Naive thymus-derived CD4-positive, alpha-beta T cell (primary cell): Measurements from ENCODE around the gene SPAG16. TPM values are rescaled to one million over a fixed set of nuclear protein-coding genes. Genes with fewer than 3 reads are reported as not detected.

ENCODE experiments used
- ATAC-seq: fragments of 150-1000 bp; cut with Tn5 transposase; 2 replicates; pipeline ENCODE4 v1.10.0; 2021; ENCODE audit warnings: mild to moderate bottlenecking, moderate library complexity
- CTCF ChIA-PET: fragments of 350-600 bp; sonication (Branson Sonifier 250); formaldehyde crosslinking; loops from one replicate; lab custom pipeline; 2021; ENCODE audit warnings: antibody characterized with exemption; lab: Charles Lee
- POLR2A ChIA-PET: fragments of 350-600 bp; sonication (Branson Sonifier 250); formaldehyde crosslinking; loops from one replicate; lab custom pipeline; 2021; ENCODE audit warnings: antibody characterized with exemption, inconsistent platforms; lab: Charles Lee
- DNase-seq, 9 donors: peaks; one replicate each; pipeline versions ENCODE4 v3.0.0 to v3.0.0-alpha.2; 2020 to 2022; ENCODE audit warnings: mixed read lengths in 1 of 9
- H3K27ac ChIP-seq: one replicate; pipeline ENCODE4 v1.7.0; 2013; ENCODE audit warnings: mild to moderate bottlenecking, low read depth, low read length, moderate library complexity
- H3K27me3 ChIP-seq, 2 donors: one replicate each; pipeline ENCODE4 v1.7.0; 2013; ENCODE audit warnings: low read length in 2 of 2, mild to moderate bottlenecking in 2 of 2, moderate library complexity in 2 of 2; ENCODE audit not compliant: control insufficient read depth in 2 of 2, insufficient read depth in 2 of 2
- H3K36me3 ChIP-seq, 3 experiments: 1 replicate in 2 of 3; 2 replicates in 1 of 3; pipeline ENCODE4 v1.7.0; 2013; ENCODE audit warnings: low read length in 3 of 3, mild to moderate bottlenecking in 3 of 3, moderate library complexity in 1 of 3; ENCODE audit not compliant: insufficient read depth in 3 of 3, control insufficient read depth in 2 of 3
- H3K4me1 ChIP-seq, 2 donors: one replicate each; pipeline ENCODE4 v1.7.0; 2013; ENCODE audit warnings: low read length in 2 of 2, mild to moderate bottlenecking in 2 of 2, moderate library complexity in 1 of 2; ENCODE audit not compliant: control insufficient read depth in 2 of 2, insufficient read depth in 2 of 2
- H3K4me3 ChIP-seq: 2 replicates; pipeline ENCODE4 v1.7.0; 2013; ENCODE audit warnings: mild to moderate bottlenecking, low read length
- H3K9me3 ChIP-seq, 3 experiments: 1 replicate in 2 of 3; 2 replicates in 1 of 3; pipeline ENCODE4 v1.7.0; 2013; ENCODE audit warnings: low read length in 3 of 3; ENCODE audit not compliant: control insufficient read depth in 2 of 3
- H3K27ac Mint-ChIP-seq, 9 donors: one replicate each; pipeline ENCODE4 v1.8.0; 2020 to 2022; ENCODE audit warnings: mixed read lengths in 9 of 9, mild to moderate bottlenecking in 8 of 9, moderate library complexity in 5 of 9, inconsistent platforms in 2 of 9
- H3K27me3 Mint-ChIP-seq, 5 donors: one replicate each; pipeline ENCODE4 v1.8.0; 2021 to 2022; ENCODE audit warnings: mixed read lengths in 5 of 5, mild to moderate bottlenecking in 1 of 5
- H3K36me3 Mint-ChIP-seq, 5 donors: one replicate each; pipeline ENCODE4 v1.8.0; 2020 to 2022; ENCODE audit warnings: mixed read lengths in 5 of 5, mild to moderate bottlenecking in 3 of 5, inconsistent platforms in 1 of 5
- H3K4me1 Mint-ChIP-seq, 7 donors: one replicate each; pipeline ENCODE4 v1.8.0; 2020 to 2022; ENCODE audit warnings: mixed read lengths in 7 of 7, mild to moderate bottlenecking in 3 of 7, inconsistent platforms in 1 of 7
- H3K4me3 Mint-ChIP-seq, 10 donors: one replicate each; pipeline ENCODE4 v1.8.0; 2020 to 2022; ENCODE audit warnings: mild to moderate bottlenecking in 10 of 10, mixed read lengths in 10 of 10, moderate library complexity in 6 of 10, inconsistent platforms in 2 of 10
- H3K9me3 Mint-ChIP-seq, 11 donors: one replicate each; pipeline ENCODE4 v1.8.0; 2020 to 2022; ENCODE audit warnings: mixed read lengths in 11 of 11, mild to moderate bottlenecking in 4 of 11, inconsistent platforms in 1 of 11, moderate library complexity in 1 of 11
- intact Hi-C, 2 donors: fragments of 100-400 bp; cut with micrococcal nuclease; formaldehyde crosslinking; loops; one replicate each; pipeline ENCODE4 v1.15.1; 2023
- polyA plus RNA-seq, 2 donors: library from polyadenylated mRNA; unstranded; fragments of 300-500 nt; fragmentation: Illumina TruSeq; gene quantifications; one replicate each; pipeline ENCODE4 v1.2.3, GENCODE V29; 2021
- total RNA-seq, 6 experiments: library from RNA in 5 of 6; stranded (reverse) in 5 of 6; gene quantifications; 1 replicate in 5 of 6; 2 replicates in 1 of 6; pipeline ENCODE4 v1.2.3 and lab custom pipeline; 2021 to 2026

Gene SPAG16
- total and polyA plus RNA-seq, 7 experiments from 2014 or later, result 4.7 to 20.2 (median 7.4) TPM

- DNase-seq (no peak), ATAC-seq (no peak)
- no peaks in the 10 kb centered on the region for H3K4me1 ChIP-seq
- Mint-ChIP-seq H3K27me3 (no peaks in the 10 kb centered on the region), H3K27ac (peak overlapping the region in 2 of 9 donors; percentile 60 to 76), H3K4me1 (peaks cover 0 to 4% (median 0%) of the 10 kb centered on the region in 7 donors), H3K4me3 (no peak overlapping the region), H3K36me3 (peaks cover 5 to 47% (median 38%) of the 10 kb centered on the region in 5 donors), H3K9me3 (no peaks in the 10 kb centered on the region)
- ChIA-PET POLR2A (no interaction called here), CTCF (no interaction called here)
- H3K4me3 ChIP-seq, result no peak overlapping the region
- H3K36me3 ChIP-seq, result peaks cover 0 to 9% (median 0%) of the 10 kb centered on the region in 3 experiments
- no peak overlapping the region for H3K27ac ChIP-seq
- intact Hi-C loops, result no loop called here
- H3K9me3 ChIP-seq, result no peaks in the 10 kb centered on the region
- no peaks in the 10 kb centered on the region for H3K27me3 ChIP-seq
Measured at GRCh38 chr2:213296270-213296669, 12.0 kb downstream of the SPAG16 start.

GRCh38 chr2:213306316-213306942 is 22.2 kb downstream of the SPAG16 start:
- no peak overlapping the region for H3K4me3 Mint-ChIP-seq
- DNase-seq (no peak), ATAC-seq (no peak)
- Histone ChIP-seq H3K27me3 (no peaks in the 10 kb centered on the region), H3K27ac (no peak overlapping the region), H3K4me3 (no peak overlapping the region), H3K4me1 (no peaks in the 10 kb centered on the region), H3K36me3 (peaks cover 0 to 14% (median 0%) of the 10 kb centered on the region in 3 experiments), H3K9me3 (peaks cover 0 to 14% (median 5%) of the 10 kb centered on the region in 3 experiments)
- intact Hi-C loops, result no loop called here
- ChIA-PET POLR2A (no interaction called here), CTCF (no interaction called here)
- no peaks in the 10 kb centered on the region for H3K27me3 Mint-ChIP-seq
- peak overlapping the region in 1 of 9 donors; percentile 23 for H3K27ac Mint-ChIP-seq
- H3K36me3 Mint-ChIP-seq, result peaks cover 27 to 76% (median 62%) of the 10 kb centered on the region in 5 donors
- no peaks in the 10 kb centered on the region for H3K4me1 Mint-ChIP-seq
- H3K9me3 Mint-ChIP-seq, result peaks cover 3 to 35% (median 23%) of the 10 kb centered on the region in 11 donors

- H3K9me3 Mint-ChIP-seq, result peaks cover 0 to 4% (median 0%) of the 10 kb centered on the region in 11 donors
- H3K4me1 Mint-ChIP-seq, result peaks cover 0 to 7% (median 0%) of the 10 kb centered on the region in 7 donors
- POLR2A ChIA-PET, result no interaction called here
- H3K4me1 ChIP-seq, result no peaks in the 10 kb centered on the region
- H3K27ac Mint-ChIP-seq, result no peak overlapping the region
- ATAC-seq (no peak), DNase-seq (no peak)
- H3K4me3 Mint-ChIP-seq, result no peak overlapping the region
- CTCF ChIA-PET, result no interaction called here
- H3K36me3 Mint-ChIP-seq, result peaks cover 7 to 53% (median 43%) of the 10 kb centered on the region in 5 donors
- H3K36me3 ChIP-seq, result peaks cover 0 to 12% (median 0%) of the 10 kb centered on the region in 3 experiments
- H3K27me3 Mint-ChIP-seq, result no peaks in the 10 kb centered on the region
- intact Hi-C loops, result no loop called here
- no peaks in the 10 kb centered on the region for H3K9me3 ChIP-seq
- H3K27ac ChIP-seq, result no peak overlapping the region
- no peak overlapping the region for H3K4me3 ChIP-seq
- H3K27me3 ChIP-seq, result no peaks in the 10 kb centered on the region
Measured at GRCh38 chr2:213315168-213315876, 31.1 kb downstream of the SPAG16 start.

- Histone ChIP-seq H3K4me3 (no peak overlapping the region), H3K9me3 (no peaks in the 10 kb centered on the region), H3K4me1 (no peaks in the 10 kb centered on the region), H3K27me3 (no peaks in the 10 kb centered on the region), H3K27ac (no peak overlapping the region), H3K36me3 (peaks cover 0 to 12% (median 0%) of the 10 kb centered on the region in 3 experiments)
- ATAC-seq (no peak), DNase-seq (no peak)
- H3K4me3 Mint-ChIP-seq, result no peak overlapping the region
- H3K9me3 Mint-ChIP-seq, result peaks cover 0 to 4% (median 0%) of the 10 kb centered on the region in 11 donors
- CTCF ChIA-PET, result no interaction called here
- no peak overlapping the region for H3K27ac Mint-ChIP-seq
- H3K27me3 Mint-ChIP-seq, result no peaks in the 10 kb centered on the region
- H3K4me1 Mint-ChIP-seq, result peaks cover 0 to 7% (median 0%) of the 10 kb centered on the region in 7 donors
- intact Hi-C loops, result no loop called here
- POLR2A ChIA-PET, result no interaction called here
- peaks cover 7 to 58% (median 47%) of the 10 kb centered on the region in 5 donors for H3K36me3 Mint-ChIP-seq
Measured at GRCh38 chr2:213316001-213316735, 31.9 kb downstream of the SPAG16 start.

- CTCF ChIA-PET, result no interaction called here
- Mint-ChIP-seq H3K9me3 (peaks cover 0 to 6% (median 0%) of the 10 kb centered on the region in 11 donors), H3K4me3 (no peak overlapping the region), H3K27me3 (no peaks in the 10 kb centered on the region), H3K36me3 (peaks cover 7 to 57% (median 54%) of the 10 kb centered on the region in 5 donors), H3K4me1 (peaks cover 0 to 7% (median 0%) of the 10 kb centered on the region in 7 donors), H3K27ac (no peak overlapping the region)
- ATAC-seq, result no peak
- peaks cover 0 to 16% (median 0%) of the 10 kb centered on the region in 3 experiments for H3K36me3 ChIP-seq
- no peaks in the 10 kb centered on the region for H3K27me3 ChIP-seq
- no peaks in the 10 kb centered on the region for H3K9me3 ChIP-seq
- POLR2A ChIA-PET, result no interaction called here
- H3K4me3 ChIP-seq, result no peak overlapping the region
- no peaks in the 10 kb centered on the region for H3K4me1 ChIP-seq
- intact Hi-C loops, result no loop called here
- DNase-seq, result no peak
- H3K27ac ChIP-seq, result no peak overlapping the region
Measured at GRCh38 chr2:213317929-213318328, 33.7 kb downstream of the SPAG16 start.

GRCh38 chr2:213320604-213321003 is 36.3 kb downstream of the SPAG16 start:
- Mint-ChIP-seq H3K4me3 (no peak overlapping the region), H3K27me3 (no peaks in the 10 kb centered on the region), H3K27ac (no peak overlapping the region), H3K9me3 (peaks cover 0 to 19% (median 4%) of the 10 kb centered on the region in 11 donors), H3K4me1 (peaks cover 0 to 7% (median 0%) of the 10 kb centered on the region in 7 donors), H3K36me3 (peaks cover 7 to 74% (median 69%) of the 10 kb centered on the region in 5 donors)
- no peak overlapping the region for H3K27ac ChIP-seq
- POLR2A ChIA-PET, result no interaction called here
- H3K4me3 ChIP-seq, result no peak overlapping the region
- DNase-seq (no peak), ATAC-seq (no peak)
- no peaks in the 10 kb centered on the region for H3K9me3 ChIP-seq
- H3K36me3 ChIP-seq, result peaks cover 0 to 16% (median 0%) of the 10 kb centered on the region in 3 experiments
- H3K27me3 ChIP-seq, result no peaks in the 10 kb centered on the region
- intact Hi-C loops, result no loop called here
- CTCF ChIA-PET, result no interaction called here
- no peaks in the 10 kb centered on the region for H3K4me1 ChIP-seq
